A673 (cell line): ENCODE results near the gene ABR.

Source experiments
- EZH2 ChIP-seq: fragments of 200-600 bp; sonication (generic); IDR thresholded peaks from 2 replicates; pipeline ENCODE4 v1.6.1; 2017; ENCODE audit warnings: borderline replicate concordance, low read depth, mild to moderate bottlenecking, mixed read lengths, antibody characterized with exemption, low read length; ENCODE audit not compliant: poor library complexity, severe bottlenecking
- TF ChIP-seq, protein P1 (sequence below): fragments of 300-800, 200-600 bp; sonication (generic); conservative IDR thresholded peaks from 2 replicates; pipeline ENCODE4 v1.5.1; 2017; ENCODE audit warnings: low read depth, mild to moderate bottlenecking, antibody characterized with exemption, low read length, moderate library complexity, mixed read lengths

DNA sequence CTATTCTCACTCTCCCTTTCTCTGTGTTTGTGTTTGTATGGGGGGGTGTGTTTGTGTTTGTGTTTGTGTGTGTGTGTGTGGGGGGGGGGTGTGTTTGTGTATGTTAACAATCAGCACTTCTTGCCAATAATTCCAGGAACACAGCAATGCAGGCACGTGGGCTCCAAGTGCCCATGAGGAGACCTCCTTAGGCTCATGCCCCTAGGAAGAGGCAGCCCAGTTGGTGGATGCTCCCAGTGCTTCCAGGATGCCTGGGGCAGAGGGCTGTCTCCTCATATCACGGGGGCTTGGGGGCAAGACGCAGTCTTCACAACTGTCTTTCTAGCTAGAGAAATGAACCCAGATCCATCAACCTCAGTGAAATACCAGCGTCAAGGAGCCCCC lies 9.9 kb downstream of the ABR start:
- TF ChIP-seq, protein P1, sequence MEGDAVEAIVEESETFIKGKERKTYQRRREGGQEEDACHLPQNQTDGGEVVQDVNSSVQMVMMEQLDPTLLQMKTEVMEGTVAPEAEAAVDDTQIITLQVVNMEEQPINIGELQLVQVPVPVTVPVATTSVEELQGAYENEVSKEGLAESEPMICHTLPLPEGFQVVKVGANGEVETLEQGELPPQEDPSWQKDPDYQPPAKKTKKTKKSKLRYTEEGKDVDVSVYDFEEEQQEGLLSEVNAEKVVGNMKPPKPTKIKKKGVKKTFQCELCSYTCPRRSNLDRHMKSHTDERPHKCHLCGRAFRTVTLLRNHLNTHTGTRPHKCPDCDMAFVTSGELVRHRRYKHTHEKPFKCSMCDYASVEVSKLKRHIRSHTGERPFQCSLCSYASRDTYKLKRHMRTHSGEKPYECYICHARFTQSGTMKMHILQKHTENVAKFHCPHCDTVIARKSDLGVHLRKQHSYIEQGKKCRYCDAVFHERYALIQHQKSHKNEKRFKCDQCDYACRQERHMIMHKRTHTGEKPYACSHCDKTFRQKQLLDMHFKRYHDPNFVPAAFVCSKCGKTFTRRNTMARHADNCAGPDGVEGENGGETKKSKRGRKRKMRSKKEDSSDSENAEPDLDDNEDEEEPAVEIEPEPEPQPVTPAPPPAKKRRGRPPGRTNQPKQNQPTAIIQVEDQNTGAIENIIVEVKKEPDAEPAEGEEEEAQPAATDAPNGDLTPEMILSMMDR = no peak
- no peak for TF ChIP-seq EZH2
